H9 (cell line): ENCODE data around the gene DQX1. TPM values are rescaled to one million over a fixed set of nuclear protein-coding genes. Genes with fewer than 3 reads are reported as not detected.

Source experiments
- DNase-seq: peaks from one replicate; pipeline ENCODE4 v3.0.0-alpha.2; 2017
- H2AFZ ChIP-seq: one replicate; pipeline ENCODE4 v1.6.1; 2013; ENCODE audit warnings: mild to moderate bottlenecking, low read length, control low read depth, moderate library complexity
- H2AK5ac ChIP-seq: 2 replicates; pipeline ENCODE4 v1.6.1; 2013; ENCODE audit warnings: low read length, control low read depth, mixed read lengths; ENCODE audit not compliant: insufficient read length
- H2BK120ac ChIP-seq: one replicate; pipeline ENCODE4 v1.6.1; 2013; ENCODE audit warnings: low read depth, mild to moderate bottlenecking, low read length, control low read depth, inconsistent platforms; ENCODE audit not compliant: poor library complexity, severe bottlenecking
- H2BK12ac ChIP-seq: 2 replicates; pipeline ENCODE4 v1.6.1; 2013; ENCODE audit warnings: low read length, control low read depth, mixed read lengths, low read depth; ENCODE audit not compliant: insufficient read length
- H2BK15ac ChIP-seq: 2 replicates; pipeline ENCODE4 v1.6.1; 2013; ENCODE audit warnings: low read depth, low read length, control low read depth
- H2BK20ac ChIP-seq: one replicate; pipeline ENCODE4 v1.6.1; 2013; ENCODE audit warnings: low read depth, mild to moderate bottlenecking, low read length, control low read depth, inconsistent platforms; ENCODE audit not compliant: poor library complexity, severe bottlenecking
- H2BK5ac ChIP-seq: 2 replicates; pipeline ENCODE4 v1.6.1; 2013; ENCODE audit warnings: low read length, control low read depth, mixed read lengths; ENCODE audit not compliant: insufficient read length
- H3K14ac ChIP-seq: 2 replicates; pipeline ENCODE4 v1.6.1; 2013; ENCODE audit warnings: low read length, control low read depth; ENCODE audit not compliant: insufficient read depth
- H3K18ac ChIP-seq: 2 replicates; pipeline ENCODE4 v1.6.1; 2013; ENCODE audit warnings: low read depth, mild to moderate bottlenecking, mixed read lengths, low read length, control low read depth; ENCODE audit not compliant: insufficient read length
- H3K23ac ChIP-seq: 2 replicates; pipeline ENCODE4 v1.6.1; 2013; ENCODE audit warnings: low read length, control low read depth, mixed read lengths, low read depth; ENCODE audit not compliant: insufficient read length
- H3K23me2 ChIP-seq: 2 replicates; pipeline ENCODE4 v1.6.1; 2013; ENCODE audit warnings: low read depth, mild to moderate bottlenecking, mixed read lengths, low read length, control low read depth; ENCODE audit not compliant: insufficient read length, poor library complexity, severe bottlenecking
- H3K27ac ChIP-seq: 2 replicates; pipeline ENCODE4 v1.5.1; 2013; ENCODE audit warnings: low read length, control low read depth, mixed read lengths, low read depth; ENCODE audit not compliant: insufficient read length
- H3K27me3 ChIP-seq: 2 replicates; pipeline ENCODE4 v1.6.1; 2013; ENCODE audit warnings: low read length, control low read depth, inconsistent platforms; ENCODE audit not compliant: insufficient read depth
- H3K4ac ChIP-seq: 2 replicates; pipeline ENCODE4 v1.6.1; 2013; ENCODE audit warnings: low read depth, mild to moderate bottlenecking, control low read depth, inconsistent platforms, low read length, moderate library complexity
- H3K4me1 ChIP-seq: 2 replicates; pipeline ENCODE4 v1.6.1; 2013; ENCODE audit warnings: low read length, control low read depth, inconsistent platforms; ENCODE audit not compliant: insufficient read depth
- H3K4me2 ChIP-seq: 2 replicates; pipeline ENCODE4 v1.6.1; 2013; ENCODE audit warnings: low read length, control low read depth, mixed read lengths; ENCODE audit not compliant: insufficient read length, insufficient read depth
- H3K56ac ChIP-seq: 2 replicates; pipeline ENCODE4 v1.6.1; 2013; ENCODE audit warnings: low read depth, mild to moderate bottlenecking, mixed read lengths, low read length, control low read depth; ENCODE audit not compliant: insufficient read length
- H3K79me1 ChIP-seq: 2 replicates; pipeline ENCODE4 v1.6.1; 2013; ENCODE audit warnings: low read depth, mild to moderate bottlenecking, moderate library complexity, low read length, control low read depth, inconsistent platforms; ENCODE audit not compliant: insufficient read depth, poor library complexity, severe bottlenecking
- H3K79me2 ChIP-seq: 2 replicates; pipeline ENCODE4 v1.6.1; 2013; ENCODE audit warnings: low read length, control low read depth, inconsistent platforms; ENCODE audit not compliant: insufficient read depth
- H3K9ac ChIP-seq: 2 replicates; pipeline ENCODE4 v1.6.1; 2013; ENCODE audit warnings: low read length, control low read depth, mixed read lengths; ENCODE audit not compliant: insufficient read length; ENCODE audit errors: extremely low read depth
- H3K9me3 ChIP-seq: one replicate; pipeline ENCODE4 v1.6.1; 2013; ENCODE audit warnings: low read depth, low read length, inconsistent platforms; ENCODE audit not compliant: control insufficient read depth
- H3T11ph ChIP-seq: one replicate; pipeline ENCODE4 v1.6.1; 2013; ENCODE audit warnings: mild to moderate bottlenecking, low read length, control low read depth, inconsistent platforms
- H4K20me1 ChIP-seq: one replicate; pipeline ENCODE4 v1.6.1; 2013; ENCODE audit not compliant: control insufficient read depth, insufficient read length, insufficient read depth
- H4K5ac ChIP-seq: 2 replicates; pipeline ENCODE4 v1.6.1; 2013; ENCODE audit warnings: low read depth, mild to moderate bottlenecking, mixed read lengths, low read length, control low read depth; ENCODE audit not compliant: insufficient read length
- H4K8ac ChIP-seq: replicated peaks from 2 replicates; pipeline ENCODE4 v1.6.1; 2013; ENCODE audit warnings: low read length, control low read depth, mixed read lengths, low read depth; ENCODE audit not compliant: insufficient read length
- H4K91ac ChIP-seq: 2 replicates; pipeline ENCODE4 v1.6.1; 2013; ENCODE audit warnings: low read depth, mild to moderate bottlenecking, moderate library complexity, mixed read lengths, low read length, control low read depth; ENCODE audit not compliant: insufficient read length
- H3K27ac Mint-ChIP-seq, 3 experiments: 2 replicates in 2 of 3; 3 replicates in 1 of 3; pipeline ENCODE4 v1.8.0; 2020 to 2021; ENCODE audit warnings: mixed read lengths in 3 of 3, mild to moderate bottlenecking in 1 of 3, moderate library complexity in 1 of 3
- H3K27me3 Mint-ChIP-seq: 2 replicates; pipeline ENCODE4 v1.8.0; 2021; ENCODE audit warnings: low read depth, mild to moderate bottlenecking, moderate library complexity, mixed read lengths
- H3K36me3 Mint-ChIP-seq, 3 experiments: 2 replicates in 2 of 3; 3 replicates in 1 of 3; pipeline ENCODE4 v1.8.0; 2020 to 2021; ENCODE audit warnings: low read depth in 3 of 3, mixed read lengths in 3 of 3; ENCODE audit not compliant: insufficient read depth in 1 of 3
- H3K4me1 Mint-ChIP-seq, 2 experiments: 2 replicates each; pipeline ENCODE4 v1.8.0; 2020; ENCODE audit warnings: mixed read lengths in 2 of 2
- H3K4me3 Mint-ChIP-seq, 2 experiments: 2 replicates in 1 of 2; 3 replicates in 1 of 2; pipeline ENCODE4 v1.8.0; 2020 to 2021; ENCODE audit warnings: mild to moderate bottlenecking in 2 of 2, mixed read lengths in 2 of 2, moderate library complexity in 1 of 2
- H3K9me3 Mint-ChIP-seq, 2 experiments: 2 replicates in 1 of 2; 3 replicates in 1 of 2; pipeline ENCODE4 v1.8.0; 2020; ENCODE audit warnings: mild to moderate bottlenecking in 2 of 2, mixed read lengths in 2 of 2, moderate library complexity in 1 of 2
- CTCF ChIP-seq: fragments of 200-600 bp; sonication (generic); conservative IDR thresholded peaks from 3 replicates; pipeline ENCODE4 v1.8.0; 2021; ENCODE audit warnings: antibody characterized with exemption, mild to moderate bottlenecking
- WGBS: extraction: QIAGEN DNeasy Blood & Tissue Kit; methylation state at CpG from one replicate; pipeline ENCODE4 v1.1.7; 2013; ENCODE audit warnings: missing lambda C conversion rate, low lambda C conversion rate, mixed read lengths; ENCODE audit not compliant: insufficient read length; ENCODE audit errors: extremely low coverage; 5-methylcytosine and 5-hydroxymethylcytosine counted together
- total RNA-seq: library from RNA; stranded (reverse); gene quantifications from 2 replicates; pipeline ENCODE4 v1.2.1, GENCODE V29; 2021

DQX1 gene
- total RNA-seq, 1 experiment from 2014 or later = 0.98 TPM

- Histone ChIP-seq H3K14ac (no peak overlapping the region; the same call in 1 of the 2 replicates), H2AK5ac (no peak overlapping the region), H3K4me2 (peak overlapping the region; percentile 11), H3K18ac (no peak overlapping the region), H3K23me2 (peaks cover 9% of the 10 kb centered on the region), H3K27ac (no peak overlapping the region), H4K5ac (no peak overlapping the region), H3K56ac (no peak overlapping the region), H3T11ph (no peak overlapping the region), H2BK120ac (no peak overlapping the region), H3K79me1 (no peaks in the 10 kb centered on the region), H3K27me3 (no peaks in the 10 kb centered on the region; the same call in 1 of the 2 replicates), H3K9ac (no peak overlapping the region), H3K79me2 (no peaks in the 10 kb centered on the region), H3K4ac (no peak overlapping the region), H3K9me3 (no peaks in the 10 kb centered on the region), H4K8ac (no peak overlapping the region), H2BK15ac (no peak overlapping the region), H4K91ac (no peak overlapping the region), H4K20me1 (no peaks in the 10 kb centered on the region), H2BK12ac (no peak overlapping the region), H3K4me1 (0 out of 2 replicates have a peak, but pooled peaks cover 3% of the 10 kb centered on the region), H2BK20ac (no peak overlapping the region), H2BK5ac (no peak overlapping the region), H2AFZ (no peak overlapping the region), H3K23ac (no peak overlapping the region)
- peaks cover 0 to 16% (median 12%) of the 10 kb centered on the region in 3 experiments; a peak in 4 of 7 replicates for H3K36me3 Mint-ChIP-seq
- peaks cover 36% of the 10 kb centered on the region for H3K27me3 Mint-ChIP-seq
- H3K9me3 Mint-ChIP-seq = no peaks in the 10 kb centered on the region
- H3K4me3 Mint-ChIP-seq = peak overlapping the region in 1 of 2 experiments; percentile 2; a peak in 1 of 5 replicates
- peaks cover 11 to 17% of the 10 kb centered on the region in 2 experiments for H3K4me1 Mint-ChIP-seq
- H3K27ac Mint-ChIP-seq = peak overlapping the region in 1 of 3 experiments; percentile 83; a peak in 2 of 7 replicates
- WGBS = no CpG with 5 or more reads among the region's 5 CpGs
- DNase-seq = peak; percentile 59
- TF ChIP-seq CTCF = no peak
Measured at GRCh38 chr2:74559912-74560311, 33.9 kb upstream of the DQX1 start.
